ENCODE measurements around the gene SH3TC1.
A peak's percentile ranks its signal among the peaks of the same experiment; 100 is the strongest.

SH3TC1 gene

DNA sequence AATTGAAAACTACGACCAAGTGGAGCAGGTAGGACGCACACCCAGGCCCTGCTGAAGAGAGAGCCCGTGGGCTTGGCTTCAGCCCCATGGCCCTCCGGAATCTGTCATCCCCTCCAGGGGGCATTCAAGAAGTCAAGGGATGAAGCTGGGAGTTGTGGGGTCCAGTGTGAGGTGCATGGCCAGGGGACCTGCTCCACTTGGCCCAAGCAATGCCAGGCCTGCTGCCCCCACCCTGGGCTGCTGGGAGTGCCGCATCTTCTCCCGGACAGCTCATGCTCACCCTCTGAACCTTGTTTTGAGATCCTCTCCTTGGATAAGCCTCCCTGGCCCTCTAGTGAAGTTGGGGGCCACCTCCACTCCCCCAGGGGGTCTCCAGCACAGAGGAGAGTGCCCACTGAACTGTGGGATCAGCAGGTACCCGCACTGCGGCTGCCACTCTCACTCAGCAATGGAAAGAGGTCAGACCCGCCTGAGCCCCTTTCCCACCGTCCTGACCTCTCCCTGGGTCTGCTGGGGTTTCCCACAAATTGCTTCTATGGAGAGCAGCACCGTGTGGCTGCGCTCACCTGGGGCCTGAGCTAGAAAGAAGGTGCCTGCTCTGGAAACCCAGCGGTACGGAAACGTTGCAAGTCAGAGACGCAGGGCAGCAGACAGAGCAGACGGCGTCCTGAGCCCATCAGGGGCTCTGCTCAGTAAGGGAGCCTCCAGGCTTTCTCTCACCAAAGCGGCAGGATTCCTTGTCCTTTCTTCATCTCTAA is 35.5 kb upstream of the SH3TC1 start:
- no peak for DNase-seq

DNA sequence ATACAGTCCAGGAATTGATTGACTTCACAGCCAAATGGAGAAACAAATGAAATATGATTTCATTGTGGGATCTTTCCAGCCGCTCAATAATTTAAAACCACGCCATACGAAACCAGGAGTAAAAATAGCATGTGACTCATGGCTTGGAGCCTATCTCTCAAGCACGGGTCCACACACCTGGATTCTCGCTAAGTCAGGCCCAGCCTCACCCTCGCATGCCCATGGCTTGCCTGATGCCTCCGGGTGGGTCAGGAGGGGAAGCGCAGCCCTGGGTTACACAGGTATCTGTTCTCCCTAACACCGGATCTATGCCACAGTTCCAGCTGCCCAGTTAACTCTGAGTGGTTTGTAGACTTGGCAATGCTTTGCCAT is 34.9 kb upstream of the SH3TC1 start:
- no peak for DNase-seq

DNA sequence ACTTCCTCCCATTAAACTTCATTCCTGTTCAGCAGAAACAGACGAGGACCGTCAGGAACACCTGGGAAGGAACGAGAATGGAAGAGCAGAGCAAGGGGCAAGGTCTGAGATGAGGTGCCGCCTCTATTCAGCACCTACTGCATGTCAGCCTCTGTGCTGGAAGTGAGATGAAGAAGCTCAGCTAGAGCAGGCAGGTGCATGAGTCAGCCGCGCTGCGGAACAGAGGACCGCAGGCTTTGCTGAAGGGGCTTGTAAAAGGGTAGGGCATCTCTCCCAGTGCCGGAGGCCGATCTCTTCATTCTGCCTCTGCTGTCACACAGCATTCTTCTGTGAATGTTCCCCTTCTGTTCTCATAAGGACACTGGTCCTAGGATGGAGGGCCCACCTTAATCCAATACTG is 34.4 kb upstream of the SH3TC1 start:
- DNase-seq, result peak in 5 of 56 donors; percentile 8 to 39 (median 25)

DNA sequence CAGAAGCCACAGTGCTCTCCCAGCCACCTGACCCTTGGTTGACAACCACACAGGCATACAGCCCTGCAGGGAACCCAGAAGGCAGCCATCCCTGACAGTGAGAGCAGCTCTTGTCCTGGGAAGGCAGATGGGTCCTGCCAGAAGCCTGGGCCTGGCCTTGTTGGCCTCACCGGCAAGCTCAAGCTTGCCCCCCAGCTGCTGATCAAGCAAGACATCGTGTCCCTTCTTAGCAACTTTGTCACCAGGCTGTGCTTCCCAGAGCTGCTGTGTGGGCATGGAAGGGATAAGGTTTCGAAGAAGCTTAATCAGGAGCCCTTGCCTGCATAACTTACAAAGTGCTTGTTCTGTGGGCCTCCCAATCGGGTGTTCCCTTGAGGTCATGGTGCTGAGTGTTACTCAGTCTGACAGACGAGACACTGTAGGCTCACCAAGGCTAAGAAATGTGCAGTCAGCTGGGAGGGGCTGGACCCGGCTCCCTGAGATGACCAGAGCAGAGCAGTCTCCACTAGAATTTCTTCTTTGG is 33.7 kb upstream of the SH3TC1 start:
- no peak for DNase-seq

DNA sequence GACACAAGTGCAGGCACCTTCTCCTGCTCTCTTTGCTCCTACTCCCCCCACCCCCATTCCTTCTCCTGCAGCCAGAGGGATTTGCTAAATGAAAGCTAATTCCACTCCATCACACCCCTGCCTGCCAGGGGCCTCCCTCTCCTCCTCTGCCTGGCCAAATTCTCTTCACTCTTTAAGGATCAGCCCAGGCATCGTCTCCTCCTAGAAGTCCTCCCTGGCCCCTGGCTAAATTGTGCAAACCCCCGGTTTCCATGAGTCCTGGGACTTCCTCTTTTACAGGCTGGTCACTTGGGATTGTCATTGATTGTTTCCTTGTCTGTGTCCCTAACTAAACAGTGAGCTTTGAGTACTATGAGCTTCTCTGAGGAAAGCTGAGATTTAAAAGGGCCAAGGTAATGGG is 31.8 kb upstream of the SH3TC1 start:
- no peak for DNase-seq

DNA sequence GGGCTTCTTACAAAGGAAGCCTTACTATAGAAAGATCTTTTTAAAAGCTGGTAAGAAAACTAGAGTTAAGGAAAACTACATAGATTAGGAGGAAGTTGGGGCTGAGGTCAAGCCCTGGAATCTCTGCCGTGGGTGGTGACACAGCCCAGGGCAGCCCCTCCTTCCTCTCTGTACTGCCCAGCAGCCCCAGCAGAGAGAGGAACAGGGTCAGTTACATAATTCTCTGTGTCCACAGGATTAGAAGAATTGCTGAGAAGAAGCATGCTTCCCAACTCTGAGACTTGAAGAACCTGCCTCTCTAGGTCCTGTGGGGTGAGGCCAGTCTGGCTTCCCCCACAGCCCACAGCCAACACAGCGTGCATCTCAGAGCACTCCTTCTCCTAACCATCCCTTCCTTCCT is 31.3 kb upstream of the SH3TC1 start:
- peak in 1 of 56 donors; percentile 17 for DNase-seq

DNA sequence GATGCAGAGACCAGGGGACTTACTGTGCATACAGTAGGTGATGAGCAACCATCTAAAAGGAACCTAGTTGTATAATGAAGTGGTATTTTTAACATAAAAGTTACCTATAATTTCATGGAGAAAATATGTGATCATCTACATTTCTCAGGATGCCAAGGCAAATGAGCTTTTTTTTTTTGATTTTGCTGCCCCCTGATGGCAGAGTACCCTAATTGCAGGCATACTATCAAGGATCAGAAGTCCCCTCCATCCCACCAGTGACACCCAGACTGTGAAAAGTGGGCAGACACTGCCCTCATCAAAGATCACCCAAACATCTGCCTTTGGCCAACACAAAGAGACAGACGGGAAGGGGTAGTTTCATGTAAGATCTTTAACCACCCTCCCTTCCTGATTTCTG is 30.9 kb upstream of the SH3TC1 start:
- DNase-seq, result no peak

DNA sequence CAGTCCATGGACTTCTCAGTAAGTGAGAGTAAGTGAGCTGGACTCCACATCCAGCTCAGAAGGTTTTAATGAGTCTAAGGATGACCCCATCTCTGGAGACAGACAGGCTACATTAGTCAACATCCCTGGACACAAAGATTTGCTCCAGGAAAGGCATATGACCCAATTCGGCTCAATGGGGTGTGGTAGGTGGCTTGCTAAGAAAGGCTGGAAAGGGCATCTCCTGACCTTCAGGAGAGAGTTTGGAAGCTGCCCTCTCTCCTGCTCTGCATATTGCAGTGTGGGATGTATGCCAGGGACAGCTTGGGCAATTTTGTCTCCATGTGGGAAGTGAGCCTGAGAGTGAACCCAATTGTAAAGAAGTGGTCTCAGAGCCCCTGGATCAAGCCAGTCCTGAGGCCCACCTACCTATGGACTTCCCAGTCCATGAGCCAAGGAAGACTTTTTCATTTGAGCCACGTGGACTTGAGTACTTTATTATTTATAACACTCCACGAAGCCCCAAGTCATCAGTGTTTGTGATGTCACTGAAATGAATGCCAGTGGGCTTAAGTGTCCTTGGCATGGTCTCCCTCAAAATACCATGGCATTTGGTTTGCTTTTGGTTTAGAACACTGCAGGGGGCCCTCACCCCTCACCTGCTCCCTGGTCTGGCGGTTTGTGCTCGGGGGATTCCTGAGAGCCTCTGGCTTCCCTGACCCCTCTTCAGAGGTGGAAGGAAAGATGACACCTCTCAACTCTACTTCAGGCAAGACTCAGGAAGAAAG is 30.1 kb upstream of the SH3TC1 start:
- DNase-seq, result no peak

DNA sequence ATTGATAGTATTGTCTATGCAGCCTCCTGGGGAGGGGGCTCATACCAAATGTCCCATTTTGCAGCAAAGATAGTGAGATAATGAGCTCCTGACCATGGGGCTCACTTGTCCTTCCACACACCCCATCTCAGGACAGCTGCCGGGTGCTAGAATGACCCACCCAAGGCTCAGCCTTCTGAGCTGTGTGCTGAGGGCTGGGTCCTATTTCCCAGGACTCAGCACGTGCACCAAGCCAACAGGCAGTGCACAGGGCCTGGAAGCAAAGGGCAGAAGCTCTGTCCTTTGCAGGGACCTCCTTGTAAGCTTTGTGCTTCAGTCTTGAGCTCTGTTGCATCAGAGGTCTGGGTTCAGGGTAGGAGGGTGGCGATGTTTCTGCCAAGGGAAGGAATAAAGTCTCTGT is 29.3 kb upstream of the SH3TC1 start:
- no peak for DNase-seq

DNA sequence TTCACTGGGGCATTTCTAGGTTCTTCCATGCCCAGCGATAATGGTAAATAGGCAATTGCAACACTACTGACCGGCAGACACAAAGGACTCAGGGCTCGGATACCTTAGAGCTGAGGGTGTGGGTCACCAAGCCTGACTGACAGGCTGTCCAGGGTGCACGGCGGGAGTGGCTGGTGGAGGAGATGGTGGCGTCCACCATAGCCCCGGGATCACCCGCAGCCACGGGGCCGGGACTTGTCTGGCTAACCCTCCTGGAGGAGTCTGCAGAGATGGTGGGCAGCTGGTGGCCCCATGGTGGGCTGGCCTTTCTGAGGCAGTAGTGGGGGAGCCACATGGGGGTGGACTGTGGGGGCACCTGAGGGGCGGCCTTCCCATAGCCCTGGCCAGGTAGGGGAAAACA is 28.7 kb upstream of the SH3TC1 start:
- DNase-seq, result no peak

DNA sequence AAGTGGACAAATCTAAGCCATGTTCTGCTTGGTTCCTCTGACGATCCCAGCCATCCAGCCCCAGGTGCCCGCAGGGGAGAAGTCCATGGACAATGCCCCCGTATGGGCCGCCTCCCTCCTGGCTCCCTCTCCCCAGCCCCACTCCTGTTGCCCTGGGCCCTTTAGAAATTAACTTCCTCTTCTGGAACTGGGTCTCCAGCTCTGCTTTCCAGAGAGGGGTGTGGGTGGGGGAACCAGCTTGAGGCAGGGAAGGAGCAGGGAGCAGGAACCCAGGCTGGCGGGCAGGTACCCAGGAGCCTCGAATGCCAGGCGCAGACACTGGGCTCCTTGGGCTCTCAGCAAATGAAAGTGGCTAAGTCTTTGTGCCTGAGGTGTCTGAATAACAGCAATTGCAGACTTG is 27.8 kb upstream of the SH3TC1 start:
- no peak for DNase-seq

DNA sequence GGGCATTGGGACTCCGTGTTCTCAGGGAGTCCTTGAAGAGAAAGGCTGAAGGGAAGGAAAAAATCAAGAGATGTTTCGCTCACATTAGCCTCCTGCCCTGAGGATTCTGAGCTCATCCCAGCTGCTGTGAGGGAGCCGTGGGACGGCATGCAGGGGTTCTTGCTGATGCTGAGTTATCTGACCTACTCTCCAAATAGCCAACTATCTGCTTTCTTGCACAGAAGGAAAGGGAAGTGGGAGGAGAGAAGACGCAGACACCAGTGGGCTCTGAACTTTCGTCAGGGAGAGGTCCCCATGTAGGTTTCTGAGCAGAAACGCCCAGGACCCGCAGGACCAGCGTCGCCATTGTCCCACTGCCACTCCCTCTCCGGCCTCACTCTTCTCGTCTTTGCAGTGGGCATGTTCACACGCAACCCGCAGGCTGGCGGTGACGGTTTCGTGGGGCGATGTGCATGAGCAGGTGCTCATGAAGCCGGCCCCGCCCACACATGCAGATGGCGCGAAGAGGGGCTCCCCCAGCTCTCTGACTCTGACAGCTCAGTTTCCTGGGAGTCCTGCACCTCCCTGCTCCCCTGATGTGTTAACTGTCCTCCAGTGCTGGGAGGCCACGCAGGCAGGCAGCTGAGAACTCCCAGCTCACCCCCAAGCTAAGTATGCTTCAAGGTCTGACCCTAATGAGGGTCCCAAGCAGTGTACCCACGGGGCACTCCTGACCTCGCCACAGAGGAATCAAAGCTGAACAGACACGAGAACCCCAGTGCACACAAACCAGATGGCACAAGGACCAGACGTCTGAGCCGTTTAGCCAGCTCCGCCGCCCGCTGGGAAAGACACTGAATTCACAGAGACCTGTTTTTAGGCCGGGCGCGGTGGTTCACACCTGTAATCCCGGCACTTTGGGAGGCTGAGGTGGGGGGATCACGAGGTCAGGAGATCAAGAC is 26.8 kb upstream of the SH3TC1 start:
- DNase-seq, result no peak

DNA sequence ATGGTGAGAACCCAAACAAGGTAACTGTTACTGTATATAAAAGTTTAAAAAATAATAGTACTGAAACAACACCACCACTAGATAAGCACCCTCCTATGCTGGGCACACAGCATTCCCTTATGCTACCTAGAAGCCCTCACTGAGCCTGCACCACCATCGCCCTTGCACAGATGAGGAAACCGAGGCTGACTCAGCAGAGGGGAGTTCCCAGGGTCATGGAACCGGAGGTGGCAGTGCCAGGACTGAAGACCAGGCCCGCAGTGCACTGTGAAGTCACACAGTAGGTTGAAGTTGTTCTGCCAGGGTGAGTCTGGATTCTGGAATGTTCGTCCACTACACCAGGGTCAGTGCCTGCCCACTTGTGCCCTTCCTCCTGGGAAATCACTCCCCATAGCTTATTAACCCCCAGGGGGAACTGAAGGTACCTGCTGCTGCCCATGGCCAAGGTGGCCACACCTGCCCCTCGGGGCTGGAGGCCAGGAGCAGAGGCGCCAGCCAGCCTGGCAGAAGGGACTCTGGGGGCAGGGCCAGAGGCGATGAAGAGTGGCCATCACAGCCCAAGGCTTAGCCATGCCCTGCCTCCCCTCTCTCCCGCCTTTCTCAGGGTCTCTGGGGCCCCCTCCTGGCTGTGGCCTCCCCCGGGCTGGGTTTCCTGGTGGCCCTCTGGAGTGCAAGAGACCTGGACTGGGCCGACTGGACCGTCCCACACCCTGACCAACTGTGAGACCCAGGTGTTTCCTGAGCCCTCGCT is 25.4 kb upstream of the SH3TC1 start:
- DNase-seq, result no peak

DNA sequence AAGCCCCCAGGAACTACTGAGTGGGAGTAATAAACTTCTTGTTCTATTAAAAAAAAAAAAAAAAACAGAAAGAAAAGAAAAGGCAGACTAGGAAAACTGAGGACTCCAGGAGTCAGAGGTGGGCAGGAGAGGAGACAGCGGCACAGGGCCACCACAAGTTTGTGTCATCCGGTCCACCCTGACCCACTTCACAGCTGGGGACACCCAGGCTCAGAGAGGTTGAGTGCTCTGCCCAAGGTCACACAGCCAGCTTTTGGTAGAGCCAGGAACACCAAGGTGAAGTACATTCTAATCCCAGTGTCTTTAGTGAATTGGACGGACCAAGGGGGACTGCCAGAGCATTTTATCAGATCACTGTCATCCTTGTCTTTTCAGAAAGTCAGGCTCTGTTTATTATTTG is 24.1 kb upstream of the SH3TC1 start:
- no peak for DNase-seq

DNA sequence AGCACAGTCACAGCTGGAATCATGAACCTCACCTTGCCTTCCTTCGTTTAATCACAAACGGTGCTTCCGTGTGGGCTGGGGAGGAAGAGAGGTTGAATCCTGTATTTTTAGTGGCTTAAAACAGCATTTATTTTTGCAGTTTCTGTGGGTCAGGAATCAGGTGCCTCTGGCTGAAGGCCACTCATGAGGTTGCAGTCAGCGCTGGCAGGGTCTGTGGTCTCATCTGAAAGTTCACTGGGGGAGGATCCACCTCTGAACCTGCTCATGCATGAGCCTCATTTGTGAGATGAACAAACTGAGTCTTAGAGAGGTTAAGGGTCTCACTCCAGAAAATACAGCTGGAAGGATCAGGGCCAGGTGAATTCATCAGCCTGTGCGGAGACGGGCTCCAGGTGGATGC is 23.4 kb upstream of the SH3TC1 start:
- no peak for DNase-seq

DNA sequence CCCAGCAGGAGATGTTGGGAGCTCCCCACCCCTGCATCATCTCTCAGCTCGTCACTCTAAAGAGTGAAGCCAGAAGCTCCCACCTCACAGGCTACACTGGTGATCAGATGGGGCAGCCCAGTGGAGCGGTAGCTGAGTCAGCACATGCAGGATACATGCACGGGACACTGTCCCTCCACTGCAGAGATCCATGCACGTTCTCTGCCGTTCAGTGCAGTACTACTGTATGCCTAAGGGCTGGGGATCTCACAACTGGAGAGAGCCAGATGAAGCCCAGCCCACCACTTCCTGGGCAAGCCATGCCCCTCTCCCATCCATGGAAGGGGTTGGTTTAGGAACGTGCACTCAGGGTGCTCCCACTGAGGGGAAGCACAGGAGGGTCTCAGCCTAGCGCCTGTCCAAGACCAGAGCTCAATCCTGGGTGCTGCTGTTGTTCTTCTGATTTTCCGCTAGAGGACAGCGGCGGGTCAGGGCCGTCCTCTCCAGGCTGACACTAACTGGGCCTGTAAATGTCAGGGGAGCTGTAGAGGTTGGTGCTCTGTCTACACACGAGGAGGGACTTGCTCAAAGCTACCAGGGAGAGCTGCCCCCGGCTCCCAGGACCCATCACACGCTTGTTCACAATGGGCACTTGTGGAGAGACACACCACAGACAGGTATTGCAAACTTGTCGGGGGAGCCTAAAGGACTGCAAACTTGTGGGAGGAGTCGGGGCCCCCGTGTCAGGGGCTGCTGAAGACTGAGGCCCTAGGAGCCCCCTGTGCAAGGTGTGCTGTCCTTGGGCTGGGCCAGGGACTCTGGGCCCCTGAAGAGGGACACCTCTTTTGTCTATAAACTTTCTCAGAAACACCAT is 22.3 kb upstream of the SH3TC1 start:
- peak in 5 of 56 donors; percentile 10 to 37 (median 26) for DNase-seq

DNA sequence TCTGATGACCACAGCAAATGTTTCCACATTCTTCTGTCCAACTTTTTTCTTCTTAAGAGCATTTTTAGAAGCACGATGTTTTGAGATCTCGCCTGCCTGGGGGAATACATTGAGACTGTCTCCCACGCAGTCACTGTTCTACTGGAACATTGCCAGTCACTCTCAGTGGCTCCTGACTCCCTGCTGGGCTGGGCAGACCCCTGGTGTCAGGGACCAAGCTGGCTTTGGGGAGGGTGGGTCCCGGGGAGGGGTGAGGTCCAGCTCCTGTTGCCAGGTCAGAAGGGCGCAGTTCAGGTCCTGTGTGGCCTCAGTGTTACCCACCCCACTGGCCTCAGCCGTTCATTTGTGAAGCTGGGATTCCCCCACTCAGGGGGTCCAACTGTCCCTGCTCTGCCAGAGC is 21.5 kb upstream of the SH3TC1 start:
- no peak for DNase-seq

DNA sequence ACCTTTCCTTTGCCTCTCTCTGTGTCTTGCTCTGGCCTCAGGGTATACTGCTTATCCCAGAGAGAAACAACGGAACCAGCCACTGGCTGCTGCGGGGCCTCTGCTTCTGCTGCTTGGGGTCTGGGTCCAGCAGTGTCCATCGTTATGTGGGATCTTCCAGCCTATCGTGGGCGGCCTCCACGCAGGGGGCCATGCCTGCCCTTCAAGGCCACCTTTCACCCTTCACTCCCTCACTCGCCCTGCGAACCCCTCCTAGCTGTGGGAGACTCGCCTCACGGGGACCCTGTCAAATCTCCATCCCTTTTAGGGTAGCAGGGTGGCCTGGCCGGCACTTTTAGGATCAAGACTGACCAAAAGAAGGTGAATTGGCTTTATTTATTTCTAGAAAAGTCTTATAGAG is 21.1 kb upstream of the SH3TC1 start:
- no peak for DNase-seq

DNA sequence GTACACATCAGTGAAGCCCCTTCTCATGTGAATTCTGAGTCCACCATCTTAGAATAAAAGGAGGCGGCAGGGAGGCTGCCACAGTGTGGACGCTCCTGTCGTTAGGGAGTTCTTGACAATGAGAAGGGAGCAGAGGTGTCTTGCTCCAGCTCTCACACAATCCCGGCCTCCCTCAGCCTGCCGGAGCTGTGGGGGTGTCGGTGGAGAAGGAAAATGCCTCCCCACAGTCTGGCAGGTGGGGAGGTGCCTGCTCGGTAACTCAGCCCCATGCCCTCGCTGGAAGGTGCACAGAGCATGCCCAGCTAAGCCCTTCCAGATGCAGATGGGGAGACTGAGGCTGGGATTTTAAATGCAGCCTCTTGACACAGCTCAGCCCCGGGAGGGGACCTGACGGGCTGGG is 20.0 kb upstream of the SH3TC1 start:
- DNase-seq, result peak in 2 of 56 donors; percentile 23 to 45

DNA sequence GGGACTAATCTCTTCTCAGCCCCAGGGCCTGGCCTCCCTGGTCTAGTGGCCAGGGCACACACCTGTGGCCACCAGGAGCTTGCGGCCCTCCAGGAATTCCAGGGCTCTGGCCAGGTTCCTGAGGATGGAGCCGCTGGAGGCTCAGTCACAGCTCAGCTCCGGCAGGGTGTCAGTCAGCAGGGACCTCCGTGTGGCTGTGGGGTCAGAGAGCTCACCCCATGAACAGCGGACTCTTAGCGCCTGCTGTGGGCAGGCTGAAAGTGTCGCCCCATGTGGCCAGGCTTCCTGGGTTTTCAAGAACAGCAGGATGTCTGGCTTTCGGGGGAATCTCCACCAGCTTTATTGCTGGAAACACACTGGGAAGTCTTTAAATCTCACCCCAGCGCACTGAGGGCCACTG is 19.3 kb upstream of the SH3TC1 start:
- DNase-seq, result no peak

Data from nucleus accumbens (tissue), 56 donors.